ENCODE measurements around the gene PARP9. TPM values are rescaled to one million over a fixed set of nuclear protein-coding genes. Genes with fewer than 3 reads are reported as not detected.

Gene PARP9
- total RNA-seq, 1 donor from 2014 or later: 9.1 TPM

- no peak overlapping the region for H3K27ac Mint-ChIP-seq (ENCODE audit: unreplicated experiment)
- H3K36me3 Mint-ChIP-seq (ENCODE audit: low read depth): peaks cover 19% of the 10 kb centered on the region
- DNase-seq (ENCODE audit: low spot score): no peak
- no peaks in the 10 kb centered on the region for H3K27me3 Mint-ChIP-seq (ENCODE audit: low read depth)
- no peaks in the 10 kb centered on the region for H3K9me3 Mint-ChIP-seq (ENCODE audit: low read depth)
- no peak overlapping the region for H3K4me3 Mint-ChIP-seq (ENCODE audit: unreplicated experiment)
- H3K4me1 Mint-ChIP-seq (ENCODE audit: low read depth): peaks cover 5% of the 10 kb centered on the region
- no peak for TF ChIP-seq CTCF (IDR thresholded peaks at IDR 0.05)
Observed at GRCh38 chr3:122530164-122530563, 33.9 kb downstream of the PARP9 start.

- no peak for TF ChIP-seq CTCF (IDR thresholded peaks at IDR 0.05)
- H3K9me3 Mint-ChIP-seq (ENCODE audit: low read depth): no peaks in the 10 kb centered on the region
- H3K36me3 Mint-ChIP-seq (ENCODE audit: low read depth): no peaks in the 10 kb centered on the region
- no peak overlapping the region for H3K4me3 Mint-ChIP-seq (ENCODE audit: unreplicated experiment)
- H3K27me3 Mint-ChIP-seq (ENCODE audit: low read depth): no peaks in the 10 kb centered on the region
- no peaks in the 10 kb centered on the region for H3K4me1 Mint-ChIP-seq (ENCODE audit: low read depth)
- no peak for DNase-seq (ENCODE audit: low spot score)
- no peak overlapping the region for H3K27ac Mint-ChIP-seq (ENCODE audit: unreplicated experiment)
Observed at GRCh38 chr3:122523317-122523716, 40.8 kb downstream of the PARP9 start.

- Mint-ChIP-seq H3K4me3 (ENCODE audit: unreplicated experiment) (no peak overlapping the region), H3K36me3 (ENCODE audit: low read depth) (no peaks in the 10 kb centered on the region), H3K9me3 (ENCODE audit: low read depth) (no peaks in the 10 kb centered on the region), H3K4me1 (ENCODE audit: low read depth) (no peaks in the 10 kb centered on the region), H3K27ac (ENCODE audit: unreplicated experiment) (no peak overlapping the region), H3K27me3 (ENCODE audit: low read depth) (no peaks in the 10 kb centered on the region)
- TF ChIP-seq CTCF (IDR thresholded peaks at IDR 0.05): no peak
- no peak for DNase-seq (ENCODE audit: low spot score)
Observed at GRCh38 chr3:122520861-122521260, 43.2 kb downstream of the PARP9 start.

GRCh38 chr3:122519693-122520092, 44.4 kb downstream of the PARP9 start:
- no peak for TF ChIP-seq CTCF (IDR thresholded peaks at IDR 0.05)
- no peaks in the 10 kb centered on the region for H3K27me3 Mint-ChIP-seq (ENCODE audit: low read depth)
- H3K4me1 Mint-ChIP-seq (ENCODE audit: low read depth): peaks cover 4% of the 10 kb centered on the region
- no peaks in the 10 kb centered on the region for H3K36me3 Mint-ChIP-seq (ENCODE audit: low read depth)
- DNase-seq (ENCODE audit: low spot score): no peak
- no peaks in the 10 kb centered on the region for H3K9me3 Mint-ChIP-seq (ENCODE audit: low read depth)
- no peak overlapping the region for H3K27ac Mint-ChIP-seq (ENCODE audit: unreplicated experiment)
- no peak overlapping the region for H3K4me3 Mint-ChIP-seq (ENCODE audit: unreplicated experiment)

GRCh38 chr3:122516846-122517360, 47.2 kb downstream of the PARP9 start:
- no peak for TF ChIP-seq CTCF (IDR thresholded peaks at IDR 0.05)
- no peaks in the 10 kb centered on the region for H3K27me3 Mint-ChIP-seq (ENCODE audit: low read depth)
- no peak for DNase-seq (ENCODE audit: low spot score)
- H3K4me1 Mint-ChIP-seq (ENCODE audit: low read depth): peaks cover 22% of the 10 kb centered on the region
- H3K36me3 Mint-ChIP-seq (ENCODE audit: low read depth): peaks cover 2% of the 10 kb centered on the region
- no peak overlapping the region for H3K27ac Mint-ChIP-seq (ENCODE audit: unreplicated experiment)
- no peak overlapping the region for H3K4me3 Mint-ChIP-seq (ENCODE audit: unreplicated experiment)
- no peaks in the 10 kb centered on the region for H3K9me3 Mint-ChIP-seq (ENCODE audit: low read depth)

Measured in chondrocyte (in vitro differentiated cells).